HepG2 (cell line): ENCODE measurements around the gene PCLO. TPM values are rescaled to one million over a fixed set of nuclear protein-coding genes. Genes with fewer than 3 reads are reported as not detected.

ENCODE experiments used
- HES4 ChIP-seq: sonication (generic); formaldehyde crosslinking; IDR thresholded peaks from 2 replicates; pipeline ENCODE4 v1.9.0; 2021; ENCODE audit warnings: mild to moderate bottlenecking, missing genetic modification reagents, borderline replicate concordance
- TAF1 ChIP-seq: sonication (generic); formaldehyde crosslinking; IDR thresholded peaks from 2 replicates; pipeline ENCODE4 v1.4.0; 2020; ENCODE audit warnings: missing genetic modification reagents
- ZNF101 ChIP-seq: sonication (generic); formaldehyde crosslinking; IDR thresholded peaks from 2 replicates; pipeline ENCODE4 v1.4.0; 2020; ENCODE audit warnings: mild to moderate bottlenecking, low read depth, missing genetic modification reagents, borderline replicate concordance
- ZNF124 ChIP-seq: sonication (generic); formaldehyde crosslinking; IDR thresholded peaks from 2 replicates; pipeline ENCODE4 v1.4.0; 2020; ENCODE audit warnings: missing genetic modification reagents
- ZNF230 ChIP-seq: sonication (generic); formaldehyde crosslinking; IDR thresholded peaks from 2 replicates; pipeline ENCODE4 v1.4.0; 2020; ENCODE audit warnings: mild to moderate bottlenecking, missing genetic modification reagents
- ZNF282 ChIP-seq: fragments of 450-650 bp; IDR thresholded peaks from 2 replicates; pipeline ENCODE4 v1.6.1; 2018; ENCODE audit not compliant: partially characterized antibody
- ZNF547 ChIP-seq: sonication (generic); formaldehyde crosslinking; IDR thresholded peaks from 2 replicates; pipeline ENCODE4 v1.5.1; 2020; ENCODE audit warnings: mild to moderate bottlenecking, missing genetic modification reagents
- ZNF772 ChIP-seq: sonication (generic); formaldehyde crosslinking; IDR thresholded peaks from 2 replicates; pipeline ENCODE4 v1.5.0; 2020; ENCODE audit warnings: mild to moderate bottlenecking, missing genetic modification reagents
- ZNF788 ChIP-seq: sonication (generic); formaldehyde crosslinking; IDR thresholded peaks from 2 replicates; pipeline ENCODE4 v1.5.0; 2020; ENCODE audit warnings: mild to moderate bottlenecking, missing genetic modification reagents, borderline replicate concordance
- ZSCAN29 ChIP-seq: sonication (generic); formaldehyde crosslinking; conservative IDR thresholded peaks from 2 replicates; pipeline ENCODE4 v1.4.0; 2020; ENCODE audit warnings: mild to moderate bottlenecking, missing genetic modification reagents
- polyA plus RNA-seq, 8 experiments: library from polyadenylated mRNA; depleted of rRNA in 3 of 8; stranded (reverse) in 7 of 8; unstranded in 1 of 8; fragments of >200 nt; fragmentation: Illumina TruSeq in 4 of 8; extraction: Trizol in 4 of 8; gene quantifications; 2 replicates each; pipeline versions ENCODE4 v1.2.1 to v1.2.3, GENCODE V29; 2011 to 2016; ENCODE audit warnings: low read depth in 4 of 8, missing spikeins in 1 of 8, mixed read lengths in 1 of 8; ENCODE audit not compliant: insufficient read depth in 1 of 8
- total RNA-seq, 5 experiments: library from RNA; depleted of rRNA; stranded (reverse); fragments of >200 nt; fragmentation: Illumina TruSeq; extraction: Trizol; gene quantifications; 2 replicates each; pipeline ENCODE4 v1.2.3, GENCODE V29; 2016; ENCODE audit warnings: low read depth in 1 of 5
- TF ChIP-seq, protein P1 (sequence below): sonication (generic); formaldehyde crosslinking; conservative IDR thresholded peaks from 2 replicates; pipeline ENCODE4 v1.4.0; 2020; ENCODE audit warnings: mild to moderate bottlenecking, missing genetic modification reagents, moderate library complexity
- TF ChIP-seq, protein P2 (sequence below): sonication (generic); formaldehyde crosslinking; IDR thresholded peaks from 2 replicates; pipeline ENCODE4 v1.8.1; 2022; ENCODE audit warnings: low read depth, mild to moderate bottlenecking, missing genetic modification reagents
- TF ChIP-seq, protein P3 (sequence below): sonication (generic); formaldehyde crosslinking; IDR thresholded peaks from 2 replicates; pipeline ENCODE4 v1.8.0; 2022; ENCODE audit warnings: mild to moderate bottlenecking, missing genetic modification reagents, moderate library complexity
- TF ChIP-seq, protein P4 (sequence below): IDR thresholded peaks from 2 replicates; pipeline ENCODE4 v1.6.1; 2016; ENCODE audit warnings: mild to moderate bottlenecking

The PCLO gene
- total and polyA plus RNA-seq, 2 of the 13 experiments (the other 11 are each of a cell fraction or from before 2014, with no cell fraction given) = 0.07 to 0.29 TPM

- TF ChIP-seq ZNF772 (CRISPR knock-in tag) (peak; percentile 79; the same call in 1 of the 2 replicates), ZNF788 (CRISPR knock-in tag) (0 out of 2 replicates have a peak, but pooled peaks have one; percentile 69), ZSCAN29 (CRISPR knock-in tag) (0 out of 2 replicates have a peak, but pooled peaks have one; percentile 28), ZNF124 (CRISPR knock-in tag) (0 out of 2 replicates have a peak, but pooled peaks have one; percentile 46), ZNF101 (CRISPR knock-in tag) (no peak; the same call in 1 of the 2 replicates), ZNF230 (CRISPR knock-in tag) (0 out of 2 replicates have a peak, but pooled peaks have one; percentile 29), ZNF547 (CRISPR knock-in tag) (peak; percentile 91), TAF1 (CRISPR knock-in tag) (peak; percentile 39), ZNF282 (no peak), HES4 (peak; percentile 75)
- TF ChIP-seq, protein P1, sequence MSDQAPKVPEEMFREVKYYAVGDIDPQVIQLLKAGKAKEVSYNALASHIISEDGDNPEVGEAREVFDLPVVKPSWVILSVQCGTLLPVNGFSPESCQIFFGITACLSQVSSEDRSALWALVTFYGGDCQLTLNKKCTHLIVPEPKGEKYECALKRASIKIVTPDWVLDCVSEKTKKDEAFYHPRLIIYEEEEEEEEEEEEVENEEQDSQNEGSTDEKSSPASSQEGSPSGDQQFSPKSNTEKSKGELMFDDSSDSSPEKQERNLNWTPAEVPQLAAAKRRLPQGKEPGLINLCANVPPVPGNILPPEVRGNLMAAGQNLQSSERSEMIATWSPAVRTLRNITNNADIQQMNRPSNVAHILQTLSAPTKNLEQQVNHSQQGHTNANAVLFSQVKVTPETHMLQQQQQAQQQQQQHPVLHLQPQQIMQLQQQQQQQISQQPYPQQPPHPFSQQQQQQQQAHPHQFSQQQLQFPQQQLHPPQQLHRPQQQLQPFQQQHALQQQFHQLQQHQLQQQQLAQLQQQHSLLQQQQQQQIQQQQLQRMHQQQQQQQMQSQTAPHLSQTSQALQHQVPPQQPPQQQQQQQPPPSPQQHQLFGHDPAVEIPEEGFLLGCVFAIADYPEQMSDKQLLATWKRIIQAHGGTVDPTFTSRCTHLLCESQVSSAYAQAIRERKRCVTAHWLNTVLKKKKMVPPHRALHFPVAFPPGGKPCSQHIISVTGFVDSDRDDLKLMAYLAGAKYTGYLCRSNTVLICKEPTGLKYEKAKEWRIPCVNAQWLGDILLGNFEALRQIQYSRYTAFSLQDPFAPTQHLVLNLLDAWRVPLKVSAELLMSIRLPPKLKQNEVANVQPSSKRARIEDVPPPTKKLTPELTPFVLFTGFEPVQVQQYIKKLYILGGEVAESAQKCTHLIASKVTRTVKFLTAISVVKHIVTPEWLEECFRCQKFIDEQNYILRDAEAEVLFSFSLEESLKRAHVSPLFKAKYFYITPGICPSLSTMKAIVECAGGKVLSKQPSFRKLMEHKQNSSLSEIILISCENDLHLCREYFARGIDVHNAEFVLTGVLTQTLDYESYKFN (CRISPR knock-in tag) = peak; percentile 30; the same call in 1 of the 2 replicates
- TF ChIP-seq, protein P2, sequence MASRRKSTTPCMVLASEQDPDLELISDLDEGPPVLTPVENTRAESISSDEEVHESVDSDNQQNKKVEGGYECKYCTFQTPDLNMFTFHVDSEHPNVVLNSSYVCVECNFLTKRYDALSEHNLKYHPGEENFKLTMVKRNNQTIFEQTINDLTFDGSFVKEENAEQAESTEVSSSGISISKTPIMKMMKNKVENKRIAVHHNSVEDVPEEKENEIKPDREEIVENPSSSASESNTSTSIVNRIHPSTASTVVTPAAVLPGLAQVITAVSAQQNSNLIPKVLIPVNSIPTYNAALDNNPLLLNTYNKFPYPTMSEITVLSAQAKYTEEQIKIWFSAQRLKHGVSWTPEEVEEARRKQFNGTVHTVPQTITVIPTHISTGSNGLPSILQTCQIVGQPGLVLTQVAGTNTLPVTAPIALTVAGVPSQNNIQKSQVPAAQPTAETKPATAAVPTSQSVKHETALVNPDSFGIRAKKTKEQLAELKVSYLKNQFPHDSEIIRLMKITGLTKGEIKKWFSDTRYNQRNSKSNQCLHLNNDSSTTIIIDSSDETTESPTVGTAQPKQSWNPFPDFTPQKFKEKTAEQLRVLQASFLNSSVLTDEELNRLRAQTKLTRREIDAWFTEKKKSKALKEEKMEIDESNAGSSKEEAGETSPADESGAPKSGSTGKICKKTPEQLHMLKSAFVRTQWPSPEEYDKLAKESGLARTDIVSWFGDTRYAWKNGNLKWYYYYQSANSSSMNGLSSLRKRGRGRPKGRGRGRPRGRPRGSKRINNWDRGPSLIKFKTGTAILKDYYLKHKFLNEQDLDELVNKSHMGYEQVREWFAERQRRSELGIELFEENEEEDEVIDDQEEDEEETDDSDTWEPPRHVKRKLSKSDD (CRISPR knock-in tag) = 0 out of 2 replicates have a peak, but pooled peaks have one; percentile 42
- TF ChIP-seq, protein P3, sequence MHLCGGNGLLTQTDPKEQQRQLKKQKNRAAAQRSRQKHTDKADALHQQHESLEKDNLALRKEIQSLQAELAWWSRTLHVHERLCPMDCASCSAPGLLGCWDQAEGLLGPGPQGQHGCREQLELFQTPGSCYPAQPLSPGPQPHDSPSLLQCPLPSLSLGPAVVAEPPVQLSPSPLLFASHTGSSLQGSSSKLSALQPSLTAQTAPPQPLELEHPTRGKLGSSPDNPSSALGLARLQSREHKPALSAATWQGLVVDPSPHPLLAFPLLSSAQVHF (CRISPR knock-in tag) = 0 out of 2 replicates have a peak, but pooled peaks have one; percentile 25
- TF ChIP-seq, protein P4, sequence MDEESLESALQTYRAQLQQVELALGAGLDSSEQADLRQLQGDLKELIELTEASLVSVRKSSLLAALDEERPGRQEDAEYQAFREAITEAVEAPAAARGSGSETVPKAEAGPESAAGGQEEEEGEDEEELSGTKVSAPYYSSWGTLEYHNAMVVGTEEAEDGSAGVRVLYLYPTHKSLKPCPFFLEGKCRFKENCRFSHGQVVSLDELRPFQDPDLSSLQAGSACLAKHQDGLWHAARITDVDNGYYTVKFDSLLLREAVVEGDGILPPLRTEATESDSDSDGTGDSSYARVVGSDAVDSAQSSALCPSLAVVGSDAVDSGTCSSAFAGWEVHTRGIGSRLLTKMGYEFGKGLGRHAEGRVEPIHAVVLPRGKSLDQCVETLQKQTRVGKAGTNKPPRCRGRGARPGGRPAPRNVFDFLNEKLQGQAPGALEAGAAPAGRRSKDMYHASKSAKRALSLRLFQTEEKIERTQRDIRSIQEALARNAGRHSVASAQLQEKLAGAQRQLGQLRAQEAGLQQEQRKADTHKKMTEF (CRISPR knock-in tag) = peak; percentile 61; the same call in 1 of the 2 replicates
Measured at GRCh38 chr7:83162402-83163256, at the start of gene PCLO (continued).
